ENCODE results near the gene PHLDA1. TPM values are rescaled to one million over a fixed set of nuclear protein-coding genes. Genes with fewer than 3 reads are reported as not detected.

PHLDA1 gene
- total RNA-seq, 1 experiment from 2014 or later: 184 TPM

DNA sequence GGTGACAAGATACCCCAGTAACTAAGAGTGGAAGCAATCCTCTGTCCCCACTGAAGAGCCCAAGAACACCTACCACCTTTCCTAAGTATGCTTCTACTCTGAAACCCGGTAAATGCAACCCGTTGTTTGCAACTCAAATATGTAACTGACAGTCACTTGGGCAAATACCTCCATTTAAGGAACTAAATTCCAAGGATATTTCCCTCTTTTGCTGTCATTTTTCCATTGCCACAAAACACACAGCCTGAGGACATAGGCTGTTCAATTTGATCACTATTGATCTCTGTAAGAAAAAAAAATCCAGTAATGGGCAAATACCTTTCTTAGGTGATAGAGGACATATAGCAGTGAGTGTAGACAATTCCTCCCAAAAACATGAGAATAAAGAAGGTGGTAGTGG, 6.6 kb upstream of the PHLDA1 start:
- no peak for DNase-seq (ENCODE audit: low read depth)

DNA sequence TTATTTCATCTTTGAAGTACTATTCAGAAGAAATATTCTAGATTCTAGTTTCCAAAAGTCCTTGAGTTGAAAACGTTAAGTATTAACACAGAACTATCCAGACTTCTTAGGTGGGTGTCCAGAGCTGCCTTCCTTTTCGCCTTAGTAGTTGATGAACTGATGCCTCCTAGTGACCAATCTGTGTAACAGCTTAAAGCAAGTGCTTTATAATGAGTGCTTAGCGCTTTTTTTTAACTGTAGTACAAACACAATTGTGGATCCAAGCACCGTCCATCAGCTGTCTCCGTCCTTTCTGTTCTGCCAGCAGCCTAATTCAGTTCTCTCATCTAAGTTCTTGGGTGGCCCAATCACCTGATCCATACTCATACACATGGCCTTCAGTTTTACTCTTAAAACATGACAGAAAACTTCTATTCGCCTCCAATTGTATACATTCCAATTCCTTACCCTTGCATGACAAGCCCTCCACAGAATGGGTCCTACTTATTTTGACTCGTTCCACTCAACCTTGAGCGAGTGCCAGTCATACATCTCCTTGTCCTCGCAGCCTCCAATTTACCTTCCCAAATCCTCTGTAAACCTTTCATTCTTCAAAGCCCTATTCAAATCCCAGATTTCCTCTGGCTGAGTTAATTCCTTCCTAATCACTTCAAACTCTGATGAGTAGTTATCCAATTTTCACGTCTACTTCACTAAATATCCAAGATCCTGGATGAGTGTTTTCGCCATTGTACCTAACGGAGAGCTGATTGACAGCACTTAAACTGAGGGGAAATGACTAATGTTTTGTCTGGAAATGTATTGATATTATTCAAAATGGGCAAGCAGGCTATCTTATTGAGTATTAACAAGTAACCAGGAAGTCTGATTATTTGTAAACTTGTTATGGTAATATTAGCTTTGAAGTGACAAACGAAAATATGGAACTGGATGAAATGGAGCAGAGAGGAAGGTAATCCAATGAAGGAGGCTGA, 5.8 kb upstream of the PHLDA1 start:
- peak; percentile 68 for DNase-seq (ENCODE audit: low read depth)

DNA sequence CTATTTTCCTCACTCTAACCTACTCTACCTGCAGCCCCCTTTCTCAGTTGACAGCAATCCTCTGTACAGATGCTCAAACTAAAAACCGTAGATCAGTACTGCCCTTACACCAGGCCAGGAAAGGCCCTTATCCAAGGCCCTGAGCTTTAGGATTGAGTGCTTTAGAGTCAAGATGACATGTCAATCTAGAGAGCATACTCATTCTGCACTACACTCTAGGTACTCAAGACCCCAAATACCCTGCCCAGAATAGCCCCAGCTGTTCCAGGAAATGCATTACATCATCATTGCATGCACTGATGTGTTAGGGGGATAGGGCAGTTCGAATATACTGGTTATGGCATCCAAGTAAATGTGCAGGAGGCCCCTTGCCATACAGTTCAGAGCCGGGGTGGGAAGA, 3.5 kb upstream of the PHLDA1 start:
- no peak for DNase-seq (ENCODE audit: low read depth)

DNA sequence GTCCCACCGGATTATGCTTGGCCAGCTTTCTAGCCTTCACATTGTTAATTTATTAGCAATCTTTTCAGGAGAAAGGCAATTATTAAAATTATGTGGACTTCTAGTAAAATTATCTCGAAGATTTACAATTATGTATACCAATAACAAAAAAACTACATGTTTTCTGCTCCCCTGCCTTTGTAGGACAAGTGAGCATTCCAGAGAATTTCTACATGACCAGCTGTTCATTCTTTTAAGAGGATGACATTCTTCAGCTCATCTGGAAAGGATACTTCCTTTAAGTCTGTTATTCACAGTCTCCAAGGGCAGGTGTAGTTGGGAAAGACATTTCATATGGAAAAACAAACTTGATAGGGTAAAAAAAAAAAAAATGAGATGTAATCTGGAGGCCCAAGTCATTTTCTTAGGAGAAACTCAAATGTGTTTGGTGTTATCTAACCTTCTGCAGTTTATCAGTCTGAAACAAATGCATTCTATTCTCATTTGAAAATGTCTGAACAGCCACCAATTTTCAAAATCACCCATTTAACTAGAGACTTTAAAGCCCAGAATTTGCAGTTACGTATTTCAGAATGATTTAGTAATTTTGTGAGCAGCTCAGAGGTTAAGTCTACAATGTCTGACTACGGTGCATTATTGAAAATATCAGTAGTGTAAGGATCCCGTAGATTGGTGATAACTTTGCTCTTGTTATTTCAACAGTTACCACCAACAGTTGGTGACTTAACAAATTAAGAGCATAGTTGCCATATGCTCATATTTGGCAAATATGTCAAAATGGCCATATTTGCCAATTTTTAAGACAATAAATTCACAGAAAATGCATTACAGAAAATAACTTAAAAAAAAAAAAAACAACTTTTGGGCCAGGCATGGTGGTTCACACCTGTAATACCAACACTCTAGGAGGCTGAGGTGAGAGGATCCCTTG, 1.8 kb upstream of the PHLDA1 start:
- no peak for DNase-seq (ENCODE audit: low read depth)

DNA sequence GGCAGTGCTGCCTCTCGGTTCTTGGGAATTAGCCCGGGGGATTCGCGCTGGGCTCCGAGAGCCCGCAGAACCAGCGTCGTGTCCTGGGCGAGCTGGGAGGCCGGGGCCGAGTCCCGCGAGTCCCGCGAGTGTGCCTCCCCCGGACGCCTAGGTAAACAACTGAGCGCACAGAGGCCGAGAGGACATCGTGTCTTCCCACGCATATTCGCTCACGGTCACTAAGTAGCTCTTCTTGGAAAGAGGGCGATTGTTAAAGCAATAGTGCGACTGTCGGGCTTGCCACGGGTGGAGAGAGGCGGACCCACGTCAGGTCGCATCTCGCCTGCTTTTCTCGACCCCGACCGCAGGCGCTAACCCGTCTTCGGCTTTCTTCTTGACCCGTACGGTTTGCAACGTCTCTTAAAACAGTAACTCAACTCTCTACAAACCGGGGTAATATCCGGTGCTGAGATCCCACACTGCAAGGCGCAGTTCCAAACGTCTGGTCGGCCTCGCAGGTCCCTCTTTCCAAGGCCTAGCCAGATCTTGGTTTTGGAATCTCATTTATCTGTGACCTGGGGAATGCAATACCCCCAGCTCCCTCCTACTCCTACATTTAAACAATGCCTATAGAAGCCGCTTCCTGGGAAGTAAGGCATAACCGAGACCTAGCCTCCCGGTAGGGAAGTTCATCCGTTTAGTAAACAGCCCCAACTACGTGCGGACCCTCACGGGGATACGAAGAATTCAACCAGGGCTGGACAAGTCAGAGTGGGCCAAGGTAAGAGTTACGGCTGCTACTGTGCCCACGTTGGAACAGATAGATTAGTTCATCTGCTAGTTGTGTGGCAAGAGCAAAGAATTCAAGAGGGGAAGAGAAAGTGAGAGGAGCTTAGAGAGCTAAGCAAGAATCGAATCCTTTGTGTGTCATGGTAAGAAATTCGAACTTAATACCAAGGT, 736 bp upstream of the PHLDA1 start:
- DNase-seq (ENCODE audit: low read depth): peak; percentile 58

DNA sequence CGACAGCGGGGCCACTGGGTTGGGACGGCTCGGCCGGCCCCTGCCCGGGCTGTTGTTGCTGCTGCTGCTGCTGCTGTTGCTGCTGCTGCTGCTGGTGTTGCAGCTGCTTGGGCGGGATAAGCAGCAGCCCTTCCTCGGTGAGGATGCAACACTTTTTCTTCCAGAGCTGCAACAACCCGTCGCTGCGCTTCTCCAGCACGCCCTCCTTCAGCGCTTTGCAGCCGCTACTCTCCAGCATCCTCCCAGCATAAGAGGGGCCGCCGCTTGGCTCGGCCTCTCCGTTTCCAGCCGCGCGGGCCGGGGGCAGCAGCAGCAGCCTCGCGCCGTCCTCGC, 529 bp downstream of the PHLDA1 start:
- DNase-seq (ENCODE audit: low read depth): no peak

DNA sequence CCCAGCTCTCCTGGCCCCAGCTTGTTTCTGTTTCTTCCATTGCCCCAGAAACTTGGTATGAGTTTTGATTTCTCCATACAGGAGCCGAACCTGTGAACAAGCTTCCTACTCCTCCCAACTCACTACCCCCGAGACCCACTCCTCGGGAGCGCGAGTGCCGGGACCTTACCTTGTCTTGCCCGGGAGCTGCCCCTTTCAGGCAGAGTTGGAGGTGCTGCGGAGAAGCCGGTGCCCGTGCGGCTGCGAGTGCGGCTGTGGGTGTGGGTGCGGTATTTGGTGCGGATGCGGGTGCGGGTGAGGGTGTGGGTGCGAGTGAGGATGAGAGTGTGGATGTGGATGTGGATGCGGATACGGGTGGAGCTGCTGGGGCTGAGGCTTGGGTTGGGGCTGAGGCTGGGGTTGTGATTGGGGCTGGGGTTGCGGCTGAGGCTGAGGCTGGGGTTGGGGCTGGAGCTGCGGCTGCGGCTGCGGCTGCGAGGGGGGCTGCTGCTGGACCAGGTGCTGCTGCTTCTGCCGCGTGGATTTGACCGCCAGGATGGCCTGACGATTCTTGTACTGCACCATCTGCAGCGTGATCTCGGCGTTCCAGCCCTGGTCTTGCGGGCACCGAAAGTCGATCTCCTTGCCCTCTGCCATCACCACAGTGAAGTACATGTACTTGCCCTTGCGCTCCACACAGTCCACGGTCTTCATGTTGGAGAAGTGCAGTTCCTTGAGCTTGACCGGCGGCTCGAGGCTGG, 1.1 kb downstream of the PHLDA1 start:
- peak; percentile 62 for DNase-seq (ENCODE audit: low read depth)

DNA sequence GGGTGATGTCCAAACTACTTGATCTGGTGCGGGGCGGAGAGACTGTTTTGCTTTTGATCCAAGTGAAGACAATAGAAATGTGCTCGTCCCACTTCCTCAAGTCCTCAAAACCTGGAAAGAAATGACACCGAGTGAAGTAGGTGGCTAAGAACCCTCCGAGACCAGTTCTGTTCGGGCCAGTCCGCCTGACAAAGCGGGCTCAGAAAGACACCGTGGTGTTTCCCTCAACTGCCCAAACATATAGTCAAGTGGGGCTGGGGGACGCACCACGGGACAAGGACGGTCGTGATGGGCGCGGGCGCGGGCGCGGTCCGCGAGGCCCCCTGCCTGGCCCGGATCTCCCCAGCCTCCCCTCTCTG, 1.6 kb downstream of the PHLDA1 start:
- DNase-seq (ENCODE audit: low read depth): peak; percentile 79

DNA sequence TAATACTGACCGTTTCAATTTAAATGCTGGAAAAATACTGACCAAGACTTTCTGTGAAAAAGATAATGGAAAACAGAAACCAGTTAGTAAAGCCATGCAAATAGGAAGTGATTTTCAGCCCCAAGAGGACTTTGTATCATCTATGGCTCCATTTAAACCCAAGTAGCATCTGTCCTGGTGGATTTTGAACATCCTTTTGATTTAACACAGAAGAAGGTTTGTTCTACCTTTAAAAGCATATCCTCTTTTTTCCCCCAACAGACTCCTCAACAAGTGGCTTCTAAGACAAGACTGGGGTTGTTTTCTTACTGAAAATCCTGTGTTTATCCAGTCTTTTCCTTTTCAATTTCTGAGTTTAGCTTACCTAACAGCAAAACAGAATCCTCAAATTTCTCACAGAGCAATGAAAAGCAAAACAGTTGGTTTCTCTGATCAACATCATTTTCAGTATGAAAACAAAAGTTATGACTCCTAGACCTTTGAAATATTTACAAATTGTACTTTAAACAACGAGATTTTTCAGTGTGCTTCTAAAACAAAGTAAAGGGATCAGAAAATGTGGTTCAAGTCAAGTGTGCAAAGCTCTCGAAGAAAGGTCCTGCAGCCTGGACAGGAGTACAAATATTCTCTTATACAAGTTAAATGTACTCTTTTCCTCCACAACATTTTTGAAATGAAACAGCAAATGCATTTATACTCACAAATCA, 2.9 kb downstream of the PHLDA1 start:
- no peak for DNase-seq (ENCODE audit: low read depth)

DNA sequence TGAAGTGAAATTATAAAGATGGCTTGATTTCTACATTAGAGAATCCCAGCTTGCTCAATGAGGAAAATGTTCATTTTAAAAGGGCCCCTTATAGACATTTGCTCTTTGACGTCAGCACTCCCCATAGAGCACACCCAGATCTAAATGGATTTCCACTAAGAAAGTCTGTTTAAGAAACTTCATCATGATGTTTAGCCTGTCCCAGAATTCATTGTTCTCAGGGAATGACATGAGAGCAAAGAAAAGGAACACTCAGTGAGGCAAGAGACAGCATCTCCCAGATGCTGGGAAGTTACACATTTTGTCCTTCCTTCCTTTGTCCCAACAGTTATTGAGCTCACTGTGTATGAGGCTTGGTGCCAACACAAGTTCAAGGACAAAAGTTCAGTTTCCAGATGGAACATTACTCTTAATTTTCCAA, 4.9 kb downstream of the PHLDA1 start:
- peak; percentile 76 for DNase-seq (ENCODE audit: low read depth)

DNA sequence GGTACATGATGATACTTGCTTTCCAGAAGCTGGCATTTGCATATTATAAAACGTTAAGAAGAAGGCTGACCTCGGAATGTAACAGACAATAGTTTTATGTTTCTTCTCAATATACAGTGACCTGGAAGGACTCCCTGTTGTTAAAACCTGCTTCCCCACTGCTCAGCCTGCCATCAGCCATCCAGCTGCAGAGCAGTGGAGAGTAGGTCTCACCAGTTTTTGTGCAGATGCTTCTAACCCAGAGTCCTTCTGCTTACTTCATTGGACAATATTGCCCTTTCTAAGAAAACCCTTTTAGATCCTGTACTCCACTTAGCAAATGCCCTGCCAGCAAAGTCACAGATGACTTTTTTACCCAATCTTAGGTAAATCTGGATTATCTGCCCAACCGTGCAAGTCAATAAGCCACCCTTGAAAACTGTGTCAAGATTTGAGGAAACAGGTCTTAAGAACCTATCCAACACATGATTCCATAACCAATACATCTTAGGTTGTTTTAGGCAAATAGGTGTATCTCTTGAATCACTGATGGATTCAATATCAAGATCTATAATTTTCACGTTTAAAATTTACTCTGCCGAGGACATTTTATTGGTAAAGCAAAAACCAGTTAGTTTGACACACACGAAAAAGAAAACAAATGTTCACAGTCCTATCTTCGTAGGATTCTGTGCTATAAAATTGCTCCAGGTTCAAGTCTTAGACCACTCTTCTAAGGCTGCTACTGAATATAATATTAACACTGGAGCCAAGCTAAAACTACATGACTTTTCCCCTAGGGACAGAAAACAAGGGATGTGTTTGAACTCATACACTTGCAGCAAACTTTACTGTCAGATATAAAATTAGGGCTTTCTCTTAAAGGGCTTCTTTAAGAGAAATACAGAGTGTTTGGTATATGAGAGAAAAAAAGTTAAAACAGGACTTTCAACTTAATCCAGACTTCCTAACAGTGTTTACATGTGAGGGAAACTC, 5.7 kb downstream of the PHLDA1 start:
- peak; percentile 91 for DNase-seq (ENCODE audit: low read depth)

DNA sequence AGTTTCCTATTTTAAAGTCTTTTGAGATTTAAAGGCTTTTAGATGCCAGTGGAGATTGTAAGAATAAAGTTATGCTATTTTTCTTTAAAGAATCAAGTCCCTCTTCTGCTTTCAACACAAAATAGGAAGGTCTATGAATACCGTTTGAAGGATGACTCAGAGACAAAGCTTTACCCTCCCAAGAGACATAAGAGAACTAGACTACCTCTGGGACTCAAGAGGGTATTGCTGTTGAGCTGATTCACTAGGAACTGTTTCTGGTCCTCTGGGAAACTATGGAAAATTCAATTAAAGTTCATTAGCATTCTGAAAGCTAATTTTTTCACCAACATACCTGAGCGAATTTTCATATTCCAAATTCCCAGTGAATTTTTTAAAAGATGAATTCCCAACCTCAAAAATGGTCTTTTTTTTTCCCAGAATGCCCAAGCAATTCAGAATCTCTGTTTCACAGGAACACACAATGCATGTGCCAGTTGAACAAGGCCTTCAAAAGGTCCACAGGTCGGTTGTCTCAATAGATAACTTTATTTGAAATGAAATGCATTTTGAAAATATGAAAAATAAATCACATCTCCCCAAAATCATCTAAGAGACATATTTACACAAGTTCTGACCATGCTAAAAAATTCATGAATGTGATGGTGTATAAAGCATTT, 6.5 kb downstream of the PHLDA1 start:
- DNase-seq (ENCODE audit: low read depth): peak; percentile 90

DNA sequence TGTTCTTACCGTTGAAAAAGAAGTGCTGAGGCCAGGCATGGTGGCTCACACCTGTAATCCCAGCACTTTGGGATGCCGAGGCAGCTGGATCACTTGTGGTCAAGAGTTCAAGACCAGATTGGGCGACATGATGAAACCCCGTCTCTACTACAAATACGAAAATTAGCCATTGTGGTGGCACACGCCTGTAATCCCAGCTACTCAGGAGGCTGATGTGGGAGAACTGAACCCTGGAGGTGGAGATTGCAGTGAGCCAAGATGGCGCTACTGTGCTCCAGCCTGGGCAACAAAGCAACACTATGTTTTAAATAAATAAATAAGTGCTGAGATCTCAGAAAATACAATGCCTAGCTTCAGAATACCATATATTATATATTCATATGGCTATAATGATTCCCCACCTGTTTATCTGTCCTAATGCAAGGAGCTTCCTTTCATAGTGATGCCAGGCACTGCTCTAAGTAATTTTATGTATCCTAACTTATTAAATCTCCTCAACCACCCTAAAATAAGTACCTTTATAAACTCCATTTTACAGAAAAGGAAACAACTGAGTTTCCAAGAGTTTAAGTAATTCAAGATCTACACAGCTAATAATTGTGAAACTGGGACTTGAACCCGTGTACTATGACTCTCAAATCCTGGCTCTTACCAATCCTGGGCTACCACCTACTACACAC, 7.3 kb downstream of the PHLDA1 start:
- DNase-seq (ENCODE audit: low read depth): peak; percentile 56

DNA sequence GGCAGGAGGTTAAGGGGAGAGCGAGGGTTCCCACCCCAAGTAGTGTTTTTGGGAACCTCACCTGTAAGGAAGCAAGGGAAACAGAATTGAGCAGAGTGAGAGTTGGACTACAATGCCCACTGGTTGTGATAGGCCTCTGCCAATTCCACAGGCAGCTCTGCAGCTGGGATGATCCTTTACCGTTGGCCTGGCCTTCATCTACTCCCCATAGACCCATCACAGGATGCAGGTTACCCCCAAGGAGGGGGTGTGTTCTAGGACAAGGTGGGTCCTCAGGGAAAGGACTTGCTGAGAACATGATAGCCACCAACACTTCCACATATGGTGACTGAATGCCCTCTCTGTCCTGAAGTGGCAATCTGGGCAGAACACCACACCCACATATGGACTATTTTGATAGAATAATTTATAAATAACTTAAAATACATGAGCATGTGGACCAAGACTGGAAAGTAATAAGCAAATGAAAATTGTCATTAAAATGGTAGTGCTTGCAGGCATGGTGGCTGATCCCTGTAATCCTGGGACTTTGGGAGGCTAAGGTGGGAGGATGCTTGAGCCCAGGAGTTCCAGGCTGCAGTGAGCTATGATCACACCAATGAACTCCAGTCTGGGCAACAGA, 8.4 kb downstream of the PHLDA1 start:
- DNase-seq (ENCODE audit: low read depth): no peak

DNA sequence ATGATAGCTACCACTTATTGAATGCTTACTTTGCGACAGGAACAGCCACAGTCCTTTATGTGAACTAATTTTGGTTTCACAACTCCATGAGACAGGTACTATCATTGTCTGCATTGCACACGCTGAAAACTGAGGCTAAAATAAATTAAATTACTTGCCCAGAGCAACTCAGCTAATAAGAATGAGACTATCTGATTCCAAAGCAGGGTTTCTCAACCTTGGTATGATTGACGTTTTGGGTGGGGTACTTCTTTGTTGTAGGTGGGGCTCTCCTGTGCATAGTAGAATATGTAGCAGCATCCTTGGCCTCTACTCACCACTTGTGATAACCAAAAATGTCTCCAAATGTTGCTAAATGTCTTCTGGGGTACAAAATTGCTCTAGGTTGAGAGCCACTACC, 9.1 kb downstream of the PHLDA1 start:
- no peak for DNase-seq (ENCODE audit: low read depth)

DNA sequence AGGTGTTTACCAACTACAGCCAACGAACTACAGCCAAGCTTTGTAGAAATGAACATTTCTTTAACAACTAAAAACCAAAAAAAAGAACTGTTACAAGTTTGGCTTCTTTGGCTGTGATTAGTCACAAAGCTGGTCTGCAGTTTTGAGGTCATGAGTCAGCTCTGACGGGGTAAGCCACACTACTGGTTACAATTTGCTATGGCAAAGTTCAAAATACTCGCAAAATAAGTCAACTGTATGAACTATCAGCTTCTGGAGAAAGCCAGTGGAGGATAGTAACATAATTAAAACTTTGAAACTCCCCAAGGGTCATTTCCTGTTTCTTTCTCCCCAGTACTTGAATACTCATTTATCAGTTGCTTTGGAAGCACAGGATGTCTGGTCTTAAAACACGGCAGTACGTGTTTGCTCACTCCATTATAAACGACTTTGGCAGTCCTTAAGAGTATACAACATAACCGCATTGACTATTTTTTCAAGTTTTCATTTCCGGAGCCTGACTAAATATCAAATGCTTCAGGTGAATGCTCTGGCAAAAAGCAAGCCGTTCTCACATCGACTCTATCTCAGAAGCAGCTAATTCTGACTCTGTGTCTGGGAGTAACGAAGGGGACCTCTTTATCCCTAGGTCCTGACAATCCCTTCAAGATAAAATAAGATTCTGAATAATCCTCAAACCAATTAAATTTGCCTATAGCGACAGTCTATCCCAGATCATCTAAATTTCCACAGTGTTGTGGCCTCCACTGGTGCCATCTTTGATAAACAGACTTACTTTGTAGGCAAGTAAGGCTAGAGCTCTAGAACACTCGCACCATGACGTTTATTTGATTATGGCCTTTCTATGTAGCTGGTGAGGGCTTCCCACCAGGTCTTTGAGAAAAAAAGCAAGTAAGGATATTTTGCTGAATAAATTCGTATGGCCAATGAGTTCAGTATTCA, 10.6 kb downstream of the PHLDA1 start:
- peak; percentile 99 for DNase-seq (ENCODE audit: low read depth)
